Globus pallidus (tissue), 1 donor: ENCODE measurements around the gene ZCCHC17.

Experiments used
- DNase-seq: peaks from one replicate; pipeline ENCODE4 v3.0.0-alpha.2; 2015; ENCODE audit warnings: low spot score

The ZCCHC17 gene

GRCh38 chr1:31306278-31306677 lies 9.4 kb downstream of the ZCCHC17 start:
- no peak for DNase-seq

GRCh38 chr1:31308036-31308435 lies 11.2 kb downstream of the ZCCHC17 start:
- no peak for DNase-seq

GRCh38 chr1:31310198-31310597 lies 13.4 kb downstream of the ZCCHC17 start:
- no peak for DNase-seq

- DNase-seq, result no peak
Measured at GRCh38 chr1:31315902-31316301, 19.1 kb downstream of the ZCCHC17 start.

GRCh38 chr1:31318146-31318545 lies 21.3 kb downstream of the ZCCHC17 start:
- no peak for DNase-seq

GRCh38 chr1:31324093-31324492 lies 27.3 kb downstream of the ZCCHC17 start:
- no peak for DNase-seq

GRCh38 chr1:31324992-31325391 lies 28.2 kb downstream of the ZCCHC17 start:
- DNase-seq, result no peak

- no peak for DNase-seq
Measured at GRCh38 chr1:31326461-31326860, 29.6 kb downstream of the ZCCHC17 start.

GRCh38 chr1:31327381-31327780 lies 30.5 kb downstream of the ZCCHC17 start:
- no peak for DNase-seq

- DNase-seq, result peak; percentile 66
Measured at GRCh38 chr1:31335007-31335406, 38.2 kb downstream of the ZCCHC17 start.

- DNase-seq, result no peak
Measured at GRCh38 chr1:31336687-31337467, 40.0 kb downstream of the ZCCHC17 start.

GRCh38 chr1:31344503-31344902 lies 47.7 kb downstream of the ZCCHC17 start:
- DNase-seq, result no peak

- DNase-seq, result no peak
Measured at GRCh38 chr1:31345635-31346034, 48.8 kb downstream of the ZCCHC17 start.

GRCh38 chr1:31346785-31347184 lies 50.0 kb downstream of the ZCCHC17 start:
- no peak for DNase-seq

GRCh38 chr1:31348449-31348848 lies 51.6 kb downstream of the ZCCHC17 start:
- DNase-seq, result no peak

- no peak for DNase-seq
Measured at GRCh38 chr1:31354283-31354682, 57.5 kb downstream of the ZCCHC17 start.

GRCh38 chr1:31356427-31356826 lies 59.6 kb downstream of the ZCCHC17 start:
- DNase-seq, result no peak

- DNase-seq, result no peak
Measured at GRCh38 chr1:31361607-31362006, 64.8 kb downstream of the ZCCHC17 start.

GRCh38 chr1:31362032-31362431 lies 65.2 kb downstream of the ZCCHC17 start:
- DNase-seq, result no peak

- DNase-seq, result no peak
Measured at GRCh38 chr1:31364561-31365250, 67.9 kb downstream of the ZCCHC17 start.

GRCh38 chr1:31366796-31367195 lies 70.0 kb downstream of the ZCCHC17 start:
- DNase-seq, result no peak

GRCh38 chr1:31368611-31369107 lies 71.8 kb downstream of the ZCCHC17 start:
- no peak for DNase-seq

- no peak for DNase-seq
Measured at GRCh38 chr1:31370021-31370420, 73.2 kb downstream of the ZCCHC17 start.
